Ishikawa (cell line): ENCODE results near the gene CCL17.

Experiments
- FOXM1 ChIP-seq: IDR thresholded peaks from 2 replicates; pipeline ENCODE4 v1.6.1; 2012; ENCODE audit warnings: low read depth, borderline replicate concordance
- RAD21 ChIP-seq: IDR thresholded peaks from 2 replicates; pipeline ENCODE4 v1.6.1; 2012; ENCODE audit warnings: low read depth
- REST ChIP-seq: IDR thresholded peaks from 2 replicates; pipeline ENCODE4 v1.6.1; 2012; ENCODE audit warnings: low read depth, mild to moderate bottlenecking

GRCh38 chr16:57396786-57397185, 7.8 kb upstream of the CCL17 start:
- TF ChIP-seq RAD21 (no peak), FOXM1 (no peak), REST (no peak)
